ENCODE results near the gene CCDC13.
A peak's percentile ranks its signal among the peaks of the same experiment; 100 is the strongest.

Gene CCDC13

GRCh38 chr3:42762046-42762724 lies 10.9 kb downstream of the CCDC13 start:
- Histone ChIP-seq H4K8ac (ENCODE audit: low read depth, low read length) (no peak overlapping the region), H3K36me3 (replicated peaks in 1 of 2; ENCODE audit: control insufficient read depth in 2 of 2, insufficient read depth in 2 of 2, low read length in 2 of 2) (no peaks in the 10 kb centered on the region), H2AK5ac (ENCODE audit: low read depth, low read length) (no peak overlapping the region), H3K4me3 (ENCODE audit: low read length in 2 of 2) (no peak overlapping the region), H3K27ac (replicated peaks; ENCODE audit: low read length) (no peak overlapping the region), H3K79me1 (ENCODE audit: low read depth, low read length) (no peaks in the 10 kb centered on the region), H2BK120ac (ENCODE audit: low read depth, low read length) (no peak overlapping the region), H3K18ac (ENCODE audit: low read length) (no peak overlapping the region), H3K9me3 (replicated peaks in 1 of 2; ENCODE audit: control insufficient read depth in 2 of 2, insufficient read depth in 1 of 2, low read depth in 1 of 2, low read length in 2 of 2) (no peaks in the 10 kb centered on the region), H4K91ac (ENCODE audit: low read depth, low read length, poor library complexity) (no peak overlapping the region), H3K23ac (ENCODE audit: low read depth, low read length, poor library complexity) (no peak overlapping the region), H3K9ac (ENCODE audit: low read depth, low read length, poor library complexity) (no peak overlapping the region), H2AFZ (ENCODE audit: low read length) (no peak overlapping the region), H3K4me2 (ENCODE audit: insufficient read depth, low read length, poor library complexity, severe bottlenecking) (no peak overlapping the region), H2BK12ac (ENCODE audit: low read length) (no peak overlapping the region), H3K4me1 (ENCODE audit: control insufficient read depth in 2 of 2, insufficient read depth in 1 of 2, low read depth in 1 of 2, low read length in 2 of 2) (peaks cover 0 to 2% of the 10 kb centered on the region in 2 donors), H2BK15ac (ENCODE audit: low read length) (no peak overlapping the region), H2BK5ac (ENCODE audit: low read length) (no peak overlapping the region), H3K4ac (ENCODE audit: low read length) (no peak overlapping the region), H3K27me3 (ENCODE audit: control insufficient read depth in 3 of 3, insufficient read depth in 3 of 3, low read depth in 1 of 3, low read length in 3 of 3) (no peaks in the 10 kb centered on the region), H3K14ac (ENCODE audit: low read length) (no peak overlapping the region)
- no peak for DNase-seq (ENCODE audit: low spot score)
- no CpG with 5 or more reads among the region's 6 CpGs for WGBS, 2 donors (ENCODE audit: extremely low coverage in 2 of 2, insufficient read length in 2 of 2, insufficient replicate concordance in 1 of 2)

- Histone ChIP-seq H3K9ac (ENCODE audit: low read depth, low read length, poor library complexity) (no peak overlapping the region), H2AFZ (ENCODE audit: low read length) (no peak overlapping the region), H3K79me1 (ENCODE audit: low read depth, low read length) (no peaks in the 10 kb centered on the region), H4K8ac (ENCODE audit: low read depth, low read length) (no peak overlapping the region), H3K4ac (ENCODE audit: low read length) (no peak overlapping the region), H3K18ac (ENCODE audit: low read length) (peak overlapping the region; percentile 6), H3K4me1 (ENCODE audit: control insufficient read depth in 2 of 2, insufficient read depth in 1 of 2, low read depth in 1 of 2, low read length in 2 of 2) (peaks cover 2 to 3% of the 10 kb centered on the region in 2 donors), H2BK12ac (ENCODE audit: low read length) (no peak overlapping the region), H4K91ac (ENCODE audit: low read depth, low read length, poor library complexity) (no peak overlapping the region), H2BK15ac (ENCODE audit: low read length) (no peak overlapping the region), H3K27me3 (ENCODE audit: control insufficient read depth in 3 of 3, insufficient read depth in 3 of 3, low read depth in 1 of 3, low read length in 3 of 3) (no peaks in the 10 kb centered on the region), H3K23ac (ENCODE audit: low read depth, low read length, poor library complexity) (no peak overlapping the region), H2BK5ac (ENCODE audit: low read length) (no peak overlapping the region), H3K36me3 (replicated peaks in 1 of 2; ENCODE audit: control insufficient read depth in 2 of 2, insufficient read depth in 2 of 2, low read length in 2 of 2) (no peaks in the 10 kb centered on the region), H2AK5ac (ENCODE audit: low read depth, low read length) (no peak overlapping the region), H3K9me3 (replicated peaks in 1 of 2; ENCODE audit: control insufficient read depth in 2 of 2, insufficient read depth in 1 of 2, low read depth in 1 of 2, low read length in 2 of 2) (no peaks in the 10 kb centered on the region), H3K4me3 (ENCODE audit: low read length in 2 of 2) (no peak overlapping the region), H2BK120ac (ENCODE audit: low read depth, low read length) (no peak overlapping the region), H3K14ac (ENCODE audit: low read length) (no peak overlapping the region), H3K4me2 (ENCODE audit: insufficient read depth, low read length, poor library complexity, severe bottlenecking) (no peak overlapping the region), H3K27ac (replicated peaks; ENCODE audit: low read length) (no peak overlapping the region)
- DNase-seq (ENCODE audit: low spot score) = no peak
- no CpG with 5 or more reads among the region's 11 CpGs for WGBS, 2 donors (ENCODE audit: extremely low coverage in 2 of 2, insufficient read length in 2 of 2, insufficient replicate concordance in 1 of 2)
These were observed 14.9 kb downstream of the CCDC13 start for GRCh38 chr3:42758126-42758525.

GRCh38 chr3:42756681-42757213 lies 16.3 kb downstream of the CCDC13 start:
- Histone ChIP-seq H3K27ac (replicated peaks; ENCODE audit: low read length) (no peak overlapping the region), H3K23ac (ENCODE audit: low read depth, low read length, poor library complexity) (no peak overlapping the region), H2BK15ac (ENCODE audit: low read length) (no peak overlapping the region), H3K9me3 (replicated peaks in 1 of 2; ENCODE audit: control insufficient read depth in 2 of 2, insufficient read depth in 1 of 2, low read depth in 1 of 2, low read length in 2 of 2) (no peaks in the 10 kb centered on the region), H3K4ac (ENCODE audit: low read length) (no peak overlapping the region), H3K18ac (ENCODE audit: low read length) (no peak overlapping the region), H3K79me1 (ENCODE audit: low read depth, low read length) (no peaks in the 10 kb centered on the region), H3K4me2 (ENCODE audit: insufficient read depth, low read length, poor library complexity, severe bottlenecking) (no peak overlapping the region), H3K9ac (ENCODE audit: low read depth, low read length, poor library complexity) (no peak overlapping the region), H3K36me3 (replicated peaks in 1 of 2; ENCODE audit: control insufficient read depth in 2 of 2, insufficient read depth in 2 of 2, low read length in 2 of 2) (no peaks in the 10 kb centered on the region), H4K8ac (ENCODE audit: low read depth, low read length) (no peak overlapping the region), H3K14ac (ENCODE audit: low read length) (no peak overlapping the region), H2BK5ac (ENCODE audit: low read length) (no peak overlapping the region), H2BK120ac (ENCODE audit: low read depth, low read length) (no peak overlapping the region), H3K4me1 (ENCODE audit: control insufficient read depth in 2 of 2, insufficient read depth in 1 of 2, low read depth in 1 of 2, low read length in 2 of 2) (peaks cover 0 to 3% of the 10 kb centered on the region in 2 donors), H2AK5ac (ENCODE audit: low read depth, low read length) (no peak overlapping the region), H2AFZ (ENCODE audit: low read length) (no peak overlapping the region), H2BK12ac (ENCODE audit: low read length) (no peak overlapping the region), H3K4me3 (ENCODE audit: low read length in 2 of 2) (no peak overlapping the region), H4K91ac (ENCODE audit: low read depth, low read length, poor library complexity) (no peak overlapping the region), H3K27me3 (ENCODE audit: control insufficient read depth in 3 of 3, insufficient read depth in 3 of 3, low read depth in 1 of 3, low read length in 3 of 3) (no peaks in the 10 kb centered on the region)
- WGBS, 2 donors (ENCODE audit: extremely low coverage in 2 of 2, insufficient read length in 2 of 2, insufficient replicate concordance in 1 of 2) = no CpG with 5 or more reads among the region's 6 CpGs
- DNase-seq (ENCODE audit: low spot score) = no peak

- no peaks in the 10 kb centered on the region for H3K9me3 ChIP-seq (replicated peaks in 1 of 2; ENCODE audit: control insufficient read depth in 2 of 2, insufficient read depth in 1 of 2, low read depth in 1 of 2, low read length in 2 of 2)
- H3K14ac ChIP-seq (ENCODE audit: low read length) = no peak overlapping the region
- peak overlapping the region; percentile 56 for H2AFZ ChIP-seq (ENCODE audit: low read length)
- no peak overlapping the region for H3K4me2 ChIP-seq (ENCODE audit: insufficient read depth, low read length, poor library complexity, severe bottlenecking)
- no peaks in the 10 kb centered on the region for H3K27me3 ChIP-seq (ENCODE audit: control insufficient read depth in 3 of 3, insufficient read depth in 3 of 3, low read depth in 1 of 3, low read length in 3 of 3)
- H4K8ac ChIP-seq (ENCODE audit: low read depth, low read length) = no peak overlapping the region
- no peak overlapping the region for H3K9ac ChIP-seq (ENCODE audit: low read depth, low read length, poor library complexity)
- H3K27ac ChIP-seq (replicated peaks; ENCODE audit: low read length) = no peak overlapping the region
- H2AK5ac ChIP-seq (ENCODE audit: low read depth, low read length) = no peak overlapping the region
- H3K79me1 ChIP-seq (ENCODE audit: low read depth, low read length) = no peaks in the 10 kb centered on the region
- H2BK12ac ChIP-seq (ENCODE audit: low read length) = no peak overlapping the region
- no peak overlapping the region for H3K18ac ChIP-seq (ENCODE audit: low read length)
- H4K91ac ChIP-seq (ENCODE audit: low read depth, low read length, poor library complexity) = no peak overlapping the region
- no peak overlapping the region for H3K4me3 ChIP-seq (ENCODE audit: low read length in 2 of 2)
- no peak overlapping the region for H2BK15ac ChIP-seq (ENCODE audit: low read length)
- no peak overlapping the region for H2BK120ac ChIP-seq (ENCODE audit: low read depth, low read length)
- DNase-seq (ENCODE audit: low spot score) = no peak
- no peak overlapping the region for H3K23ac ChIP-seq (ENCODE audit: low read depth, low read length, poor library complexity)
- no peak overlapping the region for H3K4ac ChIP-seq (ENCODE audit: low read length)
- H3K36me3 ChIP-seq (replicated peaks in 1 of 2; ENCODE audit: control insufficient read depth in 2 of 2, insufficient read depth in 2 of 2, low read length in 2 of 2) = no peaks in the 10 kb centered on the region
- H3K4me1 ChIP-seq (ENCODE audit: control insufficient read depth in 2 of 2, insufficient read depth in 1 of 2, low read depth in 1 of 2, low read length in 2 of 2) = peaks cover 0 to 3% of the 10 kb centered on the region in 2 donors
- no peak overlapping the region for H2BK5ac ChIP-seq (ENCODE audit: low read length)
- no CpG with 5 or more reads among the region's 5 CpGs for WGBS, 2 donors (ENCODE audit: extremely low coverage in 2 of 2, insufficient read length in 2 of 2, insufficient replicate concordance in 1 of 2)
These were observed 17.1 kb downstream of the CCDC13 start for GRCh38 chr3:42755681-42756578.
